ENCODE measurements around the gene CDK14.

DNA sequence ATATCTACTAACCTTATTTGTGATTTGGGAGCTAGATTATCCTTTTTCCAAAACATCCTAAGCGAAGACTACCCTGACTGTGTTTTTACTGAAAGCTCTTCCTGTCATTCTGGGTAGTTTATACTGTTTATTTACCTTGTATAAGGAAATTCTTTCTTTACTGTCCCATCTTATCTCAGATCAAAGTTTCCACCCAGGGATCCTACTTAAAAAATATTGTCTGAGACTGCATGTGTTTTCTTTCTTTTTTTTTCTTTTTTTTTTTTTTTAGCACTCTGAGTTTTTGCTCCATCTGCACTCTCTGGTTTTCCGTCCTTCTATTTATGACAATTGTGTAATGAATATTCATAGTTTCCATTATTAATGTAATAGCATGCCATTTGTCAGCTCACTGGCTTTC lies 26.5 kb downstream of the CDK14 start:
- TF ChIP-seq, protein P1, sequence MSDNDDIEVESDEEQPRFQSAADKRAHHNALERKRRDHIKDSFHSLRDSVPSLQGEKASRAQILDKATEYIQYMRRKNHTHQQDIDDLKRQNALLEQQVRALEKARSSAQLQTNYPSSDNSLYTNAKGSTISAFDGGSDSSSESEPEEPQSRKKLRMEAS (IDR thresholded peaks at IDR 0.05; ENCODE audit: insufficient read depth, insufficient read length) = no peak
- TF ChIP-seq JUN (IDR thresholded peaks at IDR 0.05; ENCODE audit: borderline replicate concordance, insufficient read depth, insufficient read length, low read depth) (no peak), POLR2A (IDR thresholded peaks at IDR 0.05; ENCODE audit: low read depth, low read length) (no peak), POLR2AphosphoS5 (IDR thresholded peaks at IDR 0.05; ENCODE audit: insufficient read depth, low read depth, low read length) (no peak), MYC (IDR thresholded peaks at IDR 0.05; ENCODE audit: low read depth, low read length) (no peak), CTCF (IDR thresholded peaks at IDR 0.05; ENCODE audit: extremely low read depth in 1 of 2, insufficient read depth in 1 of 2, low read depth in 1 of 2, low read length in 2 of 2) (no peak), EZH2 (IDR thresholded peaks at IDR 0.05; ENCODE audit: borderline replicate concordance, low read depth, low read length, severe bottlenecking) (no peak), FOS (IDR thresholded peaks at IDR 0.05; ENCODE audit: borderline replicate concordance, insufficient read depth, low read length) (no peak)
